ENCODE data around the gene MYO1F.

MYO1F gene

DNA sequence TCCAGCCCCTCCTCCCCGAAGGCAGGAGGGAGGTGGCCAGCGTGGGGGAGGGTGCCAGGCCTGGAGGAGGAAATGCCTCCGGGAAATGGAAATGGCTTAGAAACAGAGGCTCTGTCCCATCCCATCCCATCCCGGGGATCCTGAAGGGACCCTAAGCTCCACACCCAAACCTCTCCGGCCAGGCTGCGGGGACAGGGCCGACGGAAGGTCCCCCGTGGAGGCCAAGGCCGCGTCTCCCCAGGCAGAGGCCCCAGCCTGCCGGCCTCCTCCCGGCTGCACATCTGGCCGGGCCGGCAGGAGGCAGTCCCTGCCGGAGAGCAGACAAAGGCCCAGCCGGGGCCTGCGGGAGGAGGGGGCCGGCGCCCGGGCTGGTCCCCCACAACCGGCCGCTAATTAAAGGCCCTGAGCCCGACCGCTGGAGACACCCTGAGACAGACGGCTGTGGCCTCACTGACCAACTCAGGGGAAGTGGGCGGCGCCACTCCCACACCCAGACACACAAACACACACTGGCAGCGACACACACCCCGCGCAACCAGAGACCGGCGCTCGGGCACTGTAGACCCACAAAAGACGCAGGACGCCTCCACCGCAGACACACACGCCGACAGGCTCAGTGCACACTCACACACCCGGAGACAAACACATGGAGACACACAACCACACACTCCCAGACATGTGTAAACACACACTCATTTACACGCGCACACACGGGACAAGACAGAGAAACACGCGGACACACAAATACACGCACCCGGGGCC lies 32.2 kb upstream of the MYO1F start:
- Mint-ChIP-seq H3K27ac (peak overlapping the region; percentile 88), H3K4me3 (peak overlapping the region; percentile 89), H3K36me3 (peaks cover 5% of the 10 kb centered on the region), H3K4me1 (peaks cover 48% of the 10 kb centered on the region), H3K9me3 (no peaks in the 10 kb centered on the region)
- ATAC-seq, result peak; percentile 59
- no peak for DNase-seq (ENCODE audit: low spot score in 2 of 2)

DNA sequence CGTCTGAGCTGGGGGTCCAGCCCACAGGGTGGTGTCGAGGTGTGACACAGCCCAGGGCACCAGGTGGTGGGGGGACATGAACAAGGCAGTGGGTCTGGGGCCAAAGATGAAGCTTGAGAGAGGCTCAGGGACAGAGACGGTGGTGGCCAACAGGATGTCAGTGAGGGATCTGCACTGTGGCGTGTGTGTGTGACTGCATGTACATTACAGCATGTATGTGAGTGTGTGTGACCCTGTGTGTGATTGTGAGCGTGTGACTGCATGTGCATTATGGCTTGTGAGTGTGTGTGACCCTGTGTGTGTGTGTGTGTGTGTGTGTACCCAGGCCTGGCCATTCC lies 31.7 kb upstream of the MYO1F start:
- H3K4me1 Mint-ChIP-seq, result peaks cover 48% of the 10 kb centered on the region
- ATAC-seq, result no peak
- no peaks in the 10 kb centered on the region for H3K9me3 Mint-ChIP-seq

GRCh38 chr19:8607386-8607785 lies 30.1 kb upstream of the MYO1F start:
- H3K27ac Mint-ChIP-seq, result peak overlapping the region; percentile 88
- ATAC-seq, result no peak
- H3K4me3 Mint-ChIP-seq, result no peak overlapping the region
- H3K9me3 Mint-ChIP-seq, result no peaks in the 10 kb centered on the region
- DNase-seq (ENCODE audit: low spot score in 2 of 2), result no peak
- peaks cover 12% of the 10 kb centered on the region for H3K36me3 Mint-ChIP-seq
- H3K4me1 Mint-ChIP-seq, result peaks cover 41% of the 10 kb centered on the region

More for the DNA sequence above, 31.7 kb upstream of the MYO1F start:
- peak overlapping the region; percentile 88 for H3K27ac Mint-ChIP-seq
- no peak for DNase-seq (ENCODE audit: low spot score in 2 of 2)
- peaks cover 5% of the 10 kb centered on the region for H3K36me3 Mint-ChIP-seq
- peak overlapping the region; percentile 89 for H3K4me3 Mint-ChIP-seq

- no peak overlapping the region for H3K27ac Mint-ChIP-seq
- H3K9me3 Mint-ChIP-seq, result no peaks in the 10 kb centered on the region
- peaks cover 35% of the 10 kb centered on the region for H3K4me1 Mint-ChIP-seq
- peaks cover 18% of the 10 kb centered on the region for H3K36me3 Mint-ChIP-seq
- ATAC-seq (no peak), DNase-seq (ENCODE audit: low spot score in 2 of 2) (no peak)
- H3K4me3 Mint-ChIP-seq, result no peak overlapping the region
Observed at GRCh38 chr19:8605514-8605913, 28.3 kb upstream of the MYO1F start.

GRCh38 chr19:8601796-8602195 lies 24.6 kb upstream of the MYO1F start:
- Mint-ChIP-seq H3K9me3 (no peaks in the 10 kb centered on the region), H3K4me3 (no peak overlapping the region), H3K27ac (peak overlapping the region; percentile 43), H3K4me1 (peaks cover 4% of the 10 kb centered on the region), H3K36me3 (peaks cover 12% of the 10 kb centered on the region)
- DNase-seq (ENCODE audit: low spot score in 2 of 2), result no peak
- ATAC-seq, result no peak

DNA sequence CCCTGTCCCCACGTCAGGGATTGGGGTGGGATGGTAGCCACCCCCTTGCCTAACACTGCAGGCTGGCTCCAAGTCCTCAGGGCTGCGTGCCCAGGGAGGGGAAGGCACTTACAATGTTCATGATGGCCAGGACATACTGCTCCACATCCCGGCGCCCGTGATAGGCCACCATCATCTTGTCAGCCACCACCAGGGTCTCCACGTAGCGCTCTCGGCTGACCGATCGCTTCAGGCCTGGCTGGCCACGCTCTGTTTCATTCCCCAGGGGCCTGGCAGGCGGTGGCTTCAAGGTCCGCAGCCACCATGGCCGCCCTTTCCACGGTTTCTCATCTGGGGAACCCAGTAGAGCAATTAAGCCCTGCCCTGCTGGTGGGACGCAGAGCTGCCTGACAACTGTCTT lies 23.6 kb upstream of the MYO1F start:
- DNase-seq (ENCODE audit: low spot score in 2 of 2) (no peak), ATAC-seq (no peak)
- Mint-ChIP-seq H3K9me3 (no peaks in the 10 kb centered on the region), H3K4me1 (no peaks in the 10 kb centered on the region), H3K36me3 (peaks cover 12% of the 10 kb centered on the region), H3K27ac (peak overlapping the region; percentile 7), H3K4me3 (no peak overlapping the region)

- peaks cover under 1% of the 10 kb centered on the region for H3K4me1 Mint-ChIP-seq
- ATAC-seq (no peak), DNase-seq (ENCODE audit: low spot score in 2 of 2) (no peak)
- H3K36me3 Mint-ChIP-seq, result peaks cover 12% of the 10 kb centered on the region
- no peak overlapping the region for H3K4me3 Mint-ChIP-seq
- H3K9me3 Mint-ChIP-seq, result no peaks in the 10 kb centered on the region
- H3K27ac Mint-ChIP-seq, result peak overlapping the region; percentile 7
Observed at GRCh38 chr19:8600064-8600463, 22.8 kb upstream of the MYO1F start.

DNA sequence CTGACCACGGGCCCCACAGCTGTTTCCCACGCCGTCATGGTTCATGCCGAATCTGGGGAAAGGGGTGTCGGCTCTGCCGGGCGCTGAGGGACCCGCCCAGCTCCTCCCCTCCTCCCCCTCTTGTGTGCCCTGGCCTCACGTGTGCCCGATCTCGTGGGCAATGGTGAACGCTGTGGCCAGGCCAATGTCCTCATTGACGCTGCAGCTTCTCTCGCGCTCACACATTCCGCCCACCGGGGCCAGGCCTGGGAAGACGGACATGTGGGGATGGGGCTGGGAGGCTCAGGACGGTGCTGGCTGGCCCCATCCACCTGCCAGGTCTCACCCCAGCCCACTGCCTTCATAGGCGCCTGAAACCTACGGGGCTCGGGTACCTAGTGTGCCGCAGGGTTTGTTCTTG lies 18.9 kb upstream of the MYO1F start:
- no peak overlapping the region for H3K27ac Mint-ChIP-seq
- H3K36me3 Mint-ChIP-seq, result peaks cover 5% of the 10 kb centered on the region
- peaks cover 4% of the 10 kb centered on the region for H3K9me3 Mint-ChIP-seq
- H3K4me3 Mint-ChIP-seq, result no peak overlapping the region
- DNase-seq (ENCODE audit: low spot score in 2 of 2), result no peak
- H3K4me1 Mint-ChIP-seq, result peaks cover 27% of the 10 kb centered on the region
- no peak for ATAC-seq

- peaks cover 4% of the 10 kb centered on the region for H3K9me3 Mint-ChIP-seq
- H3K36me3 Mint-ChIP-seq, result no peaks in the 10 kb centered on the region
- DNase-seq (ENCODE audit: low spot score in 2 of 2) (no peak), ATAC-seq (no peak)
- no peak overlapping the region for H3K4me3 Mint-ChIP-seq
- no peak overlapping the region for H3K27ac Mint-ChIP-seq
- H3K4me1 Mint-ChIP-seq, result peaks cover 27% of the 10 kb centered on the region
Observed at GRCh38 chr19:8595651-8596050, 18.4 kb upstream of the MYO1F start.

- Mint-ChIP-seq H3K4me3 (peak overlapping the region; percentile 82), H3K36me3 (no peaks in the 10 kb centered on the region), H3K27ac (no peak overlapping the region), H3K4me1 (peaks cover 27% of the 10 kb centered on the region), H3K9me3 (peaks cover 4% of the 10 kb centered on the region)
- DNase-seq (ENCODE audit: low spot score in 2 of 2) (no peak), ATAC-seq (no peak)
Observed at GRCh38 chr19:8593931-8594330, 16.7 kb upstream of the MYO1F start.

GRCh38 chr19:8592231-8593009 lies 15.2 kb upstream of the MYO1F start:
- DNase-seq (ENCODE audit: low spot score in 2 of 2) (peak; percentile 96 to 97), ATAC-seq (peak; percentile 87)
- Mint-ChIP-seq H3K4me1 (peaks cover 27% of the 10 kb centered on the region), H3K36me3 (no peaks in the 10 kb centered on the region), H3K27ac (peak overlapping the region; percentile 21), H3K4me3 (peak overlapping the region; percentile 82), H3K9me3 (peaks cover 4% of the 10 kb centered on the region)

GRCh38 chr19:8589177-8589714 lies 12.0 kb upstream of the MYO1F start:
- Mint-ChIP-seq H3K4me3 (no peak overlapping the region), H3K4me1 (peaks cover 19% of the 10 kb centered on the region), H3K36me3 (no peaks in the 10 kb centered on the region), H3K9me3 (peaks cover 4% of the 10 kb centered on the region), H3K27ac (no peak overlapping the region)
- ATAC-seq (no peak), DNase-seq (ENCODE audit: low spot score in 2 of 2) (no peak)

DNA sequence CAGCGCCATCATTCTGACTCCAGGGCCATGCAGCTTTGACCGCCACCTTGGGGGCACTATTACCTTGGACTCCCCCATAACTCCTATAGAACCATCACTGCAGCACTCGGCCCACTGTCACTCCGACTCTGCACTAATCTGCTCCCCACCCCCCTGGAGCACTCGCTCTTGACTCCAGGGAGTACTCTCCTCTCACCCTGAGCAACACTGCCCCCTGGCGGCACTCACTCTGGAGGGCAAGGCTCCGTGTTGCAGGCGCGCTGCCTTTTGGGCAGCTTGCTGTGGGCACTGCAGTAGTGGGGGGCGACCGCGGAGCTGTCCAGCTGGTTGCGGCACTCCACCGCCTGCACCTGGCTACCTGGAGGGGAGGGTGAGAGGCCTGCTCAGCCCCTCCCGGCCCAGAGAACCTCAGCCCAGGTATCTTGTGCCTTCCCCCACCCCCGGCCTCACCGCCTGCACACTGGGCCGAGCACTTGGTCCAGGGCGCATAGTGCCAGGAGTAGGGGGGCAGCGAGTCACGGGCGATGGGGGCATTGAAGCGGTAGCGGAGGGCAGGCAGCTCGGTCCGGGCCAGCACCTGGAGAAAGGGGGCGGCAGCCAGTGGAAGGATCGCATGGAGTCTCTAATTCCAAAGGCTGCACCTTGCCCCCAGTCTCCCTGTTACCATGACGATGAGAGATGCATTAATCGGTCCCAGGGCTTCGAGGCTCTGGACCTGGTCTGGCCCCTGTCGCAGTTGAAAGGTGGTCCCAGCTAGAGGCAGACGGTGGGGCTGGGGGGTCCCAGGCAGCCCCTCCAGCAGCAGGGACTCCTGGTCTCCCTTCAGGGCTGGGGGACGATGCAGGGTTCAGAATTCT lies 8.9 kb upstream of the MYO1F start:
- Mint-ChIP-seq H3K4me1 (no peaks in the 10 kb centered on the region), H3K9me3 (no peaks in the 10 kb centered on the region), H3K4me3 (no peak overlapping the region), H3K36me3 (no peaks in the 10 kb centered on the region), H3K27ac (no peak overlapping the region)
- peak; percentile 66 to 87 for DNase-seq (ENCODE audit: low spot score in 2 of 2)
- peak; percentile 72 for ATAC-seq

DNA sequence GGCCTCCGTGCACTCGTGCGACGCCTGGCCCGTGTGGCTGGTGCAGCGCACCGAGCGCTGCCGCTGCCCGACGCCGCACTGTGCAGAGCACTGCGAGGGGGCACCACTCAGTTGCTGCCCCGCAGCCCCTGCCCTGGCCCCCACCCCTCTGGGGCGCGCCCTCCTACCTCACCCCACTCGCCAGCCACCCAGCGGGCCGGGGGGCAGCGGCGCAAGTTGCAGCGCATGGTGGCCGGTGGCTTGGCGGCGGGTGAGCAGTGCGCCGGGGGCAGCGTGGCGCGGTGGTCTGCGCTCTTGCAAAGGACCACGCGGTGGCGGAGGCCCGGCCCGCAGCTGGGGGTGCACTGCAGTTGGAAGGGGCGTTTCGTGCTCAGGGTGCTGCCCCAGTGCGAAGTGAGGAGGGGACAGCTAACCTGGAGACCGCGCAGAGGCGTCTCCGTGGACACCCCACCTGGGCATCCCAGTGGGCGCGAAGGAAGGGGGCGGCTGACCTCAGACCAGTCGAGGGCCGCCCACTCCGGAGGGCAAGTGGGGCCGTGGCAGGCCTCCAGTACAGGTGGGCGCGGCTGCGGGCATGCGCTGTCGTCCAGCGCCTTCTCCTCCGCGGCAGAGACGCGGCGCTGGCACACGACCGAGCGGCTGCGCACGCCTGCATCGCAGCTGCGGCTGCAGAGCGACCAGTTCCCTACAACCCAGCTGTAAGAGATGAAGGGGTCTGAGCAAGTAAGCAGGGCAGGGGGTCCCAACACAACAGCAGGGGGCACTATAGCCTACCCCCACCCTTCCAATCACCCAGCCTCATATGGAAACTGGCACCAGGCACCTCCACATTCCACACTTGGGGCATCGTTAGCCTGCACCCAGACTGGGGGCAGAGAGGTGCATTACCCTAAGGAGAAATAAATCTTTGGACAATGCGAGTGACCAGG lies 8.0 kb upstream of the MYO1F start:
- H3K36me3 Mint-ChIP-seq, result no peaks in the 10 kb centered on the region
- no peak overlapping the region for H3K4me3 Mint-ChIP-seq
- DNase-seq (ENCODE audit: low spot score in 2 of 2) (no peak), ATAC-seq (no peak)
- no peaks in the 10 kb centered on the region for H3K4me1 Mint-ChIP-seq
- H3K9me3 Mint-ChIP-seq, result no peaks in the 10 kb centered on the region
- no peak overlapping the region for H3K27ac Mint-ChIP-seq
